Activated T-cell treated with anti-CD3 and anti-CD28 coated beads for 48 hours (primary cell): ENCODE results near the gene HEG1.

ENCODE experiments used
- DNase-seq: peaks from one replicate; pipeline ENCODE4 v3.0.0-alpha.2; 2020; ENCODE audit warnings: low read depth

Gene HEG1

DNA sequence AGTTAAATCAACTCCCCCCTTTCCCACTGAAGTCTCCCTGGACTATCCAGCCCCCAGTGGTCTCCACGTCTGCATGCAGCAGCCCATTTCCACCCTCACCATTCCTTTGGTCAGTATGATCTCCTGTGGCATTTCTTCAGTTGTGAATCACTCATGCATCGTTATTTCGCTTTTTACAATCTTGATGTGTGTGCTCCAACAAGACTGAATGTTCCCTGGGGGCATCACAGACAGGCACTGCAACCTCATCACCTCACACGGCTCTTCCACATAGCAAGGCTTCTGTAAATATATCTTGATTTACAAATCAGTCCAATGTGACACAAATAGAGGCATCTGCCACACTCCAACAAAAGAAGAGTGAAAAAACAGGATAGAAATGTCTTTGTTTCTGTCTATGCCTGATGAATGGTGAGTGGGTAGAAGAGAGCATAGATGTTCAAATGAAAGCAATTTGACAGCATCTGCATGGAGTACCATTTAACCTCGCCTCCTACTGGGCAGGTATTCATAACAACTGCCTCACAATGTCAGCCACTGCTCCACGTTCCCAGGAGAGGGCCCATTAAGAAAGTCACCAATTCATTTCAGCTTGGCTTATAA is 5.2 kb downstream of the HEG1 start:
- no peak for DNase-seq

DNA sequence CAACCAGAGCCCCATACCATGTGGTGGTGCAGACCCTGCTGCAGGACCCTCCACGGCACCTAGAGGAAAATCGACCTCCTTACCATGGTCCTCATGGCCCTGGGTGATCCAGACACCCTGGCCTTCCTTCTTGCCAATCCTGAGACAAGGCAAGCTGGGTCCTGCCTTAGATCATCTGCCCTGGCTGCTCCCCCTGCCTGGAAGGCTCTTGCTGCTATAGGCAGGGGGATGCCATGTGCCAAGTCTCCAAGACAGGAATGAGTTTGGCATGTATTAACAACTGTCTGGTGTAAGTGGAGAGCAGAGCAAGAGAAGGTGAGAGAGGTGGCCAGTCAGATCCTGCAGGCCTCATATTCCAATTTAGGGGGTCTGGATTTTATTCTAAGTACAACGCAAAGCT is 7.5 kb downstream of the HEG1 start:
- no peak for DNase-seq

GRCh38 chr3:125045965-125046364 is 9.8 kb downstream of the HEG1 start:
- no peak for DNase-seq

- no peak for DNase-seq
Observed at GRCh38 chr3:125045194-125045593, 10.6 kb downstream of the HEG1 start.

DNA sequence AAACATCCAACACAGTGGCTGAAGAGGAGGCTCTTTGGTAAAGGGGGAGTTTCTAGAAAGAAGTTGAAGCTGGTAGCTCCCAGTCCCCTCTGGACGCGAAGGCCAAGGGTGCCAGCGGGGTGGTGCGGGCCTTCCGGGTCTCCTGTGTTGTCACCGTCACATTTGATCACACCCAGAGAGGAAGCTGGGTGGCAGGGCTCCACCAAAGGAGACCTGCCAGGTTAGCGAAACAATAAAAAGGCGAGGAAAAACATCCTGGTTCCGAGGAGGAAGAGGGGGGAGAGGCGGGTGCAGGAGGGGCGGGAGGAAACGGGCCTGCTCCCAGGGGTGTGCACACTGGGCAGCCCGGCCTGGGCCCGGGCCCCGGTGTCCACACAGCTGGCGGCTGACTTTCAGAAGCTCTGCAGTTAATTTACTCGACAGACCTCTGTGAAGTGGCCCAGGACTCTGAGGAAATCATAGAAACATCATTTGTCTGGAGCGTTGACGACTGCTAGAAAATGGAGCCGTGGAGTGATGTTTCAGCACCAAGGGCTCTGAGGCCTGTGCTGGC is 12.1 kb downstream of the HEG1 start:
- no peak for DNase-seq

DNA sequence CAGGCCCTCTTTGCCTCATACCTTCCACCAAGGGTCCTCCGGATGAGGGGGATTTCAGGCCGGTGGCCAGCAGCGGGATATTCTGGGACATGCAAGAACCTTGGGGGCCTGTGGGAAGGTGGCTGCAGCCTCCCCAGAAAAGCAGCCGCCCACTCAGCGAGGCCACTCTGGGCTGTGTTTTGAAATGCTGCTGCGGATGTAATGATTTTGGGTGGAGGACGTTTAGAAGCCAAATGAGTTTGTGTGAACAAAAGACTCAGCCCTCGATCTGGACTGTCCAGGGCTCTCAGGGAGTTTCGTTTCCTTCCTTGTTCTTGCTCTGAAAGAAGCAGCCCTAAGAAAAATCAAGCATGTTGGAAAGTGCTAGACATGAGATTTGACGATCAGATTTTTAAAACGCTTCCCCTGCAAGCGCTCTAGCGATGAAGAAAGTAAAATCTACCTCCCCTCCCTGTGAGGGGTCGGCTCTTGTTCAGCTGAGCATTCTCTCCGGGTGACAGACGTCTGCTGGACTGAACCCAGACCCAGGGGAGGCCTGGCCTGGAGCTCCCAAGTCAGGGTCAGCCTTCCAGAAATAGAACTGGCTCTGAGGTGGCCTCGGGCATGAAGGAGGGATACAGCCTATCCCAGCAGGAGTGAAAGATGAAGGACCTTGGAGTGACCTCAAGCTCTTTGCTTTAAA is 12.9 kb downstream of the HEG1 start:
- DNase-seq = no peak

GRCh38 chr3:125039131-125040100 is 16.4 kb downstream of the HEG1 start:
- DNase-seq = no peak

DNA sequence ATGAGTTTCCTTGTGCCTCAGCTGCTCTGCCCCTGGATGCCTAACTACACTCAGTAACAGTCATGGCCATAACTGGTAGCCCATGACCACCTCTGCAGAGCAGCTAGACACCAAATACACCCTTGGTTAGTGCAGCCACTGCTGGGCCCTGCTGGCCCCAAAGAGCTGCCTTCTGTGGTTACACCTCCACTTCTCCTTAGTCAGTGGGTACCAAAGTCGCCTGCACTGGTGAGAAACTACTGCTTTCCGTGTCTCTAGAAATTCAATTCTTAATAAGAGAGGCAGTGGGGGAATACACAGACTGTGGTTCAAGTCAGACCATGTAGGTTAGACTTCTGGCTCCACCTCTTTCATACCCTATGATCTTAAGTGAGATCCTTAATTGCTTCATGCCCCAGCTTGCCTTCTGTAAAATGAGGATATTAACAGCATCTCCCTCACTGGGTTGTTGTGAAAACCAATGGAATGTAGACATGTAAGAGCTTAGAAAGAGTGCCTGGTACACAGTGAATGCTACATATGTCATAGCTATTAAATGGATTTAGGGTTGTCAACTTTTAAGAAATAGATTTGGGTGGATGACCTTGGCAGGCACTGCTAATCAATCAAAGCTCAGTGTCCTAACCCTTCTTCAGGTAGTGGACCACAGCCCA is 18.2 kb downstream of the HEG1 start:
- DNase-seq = no peak

GRCh38 chr3:125035217-125035616 is 20.6 kb downstream of the HEG1 start:
- no peak for DNase-seq

DNA sequence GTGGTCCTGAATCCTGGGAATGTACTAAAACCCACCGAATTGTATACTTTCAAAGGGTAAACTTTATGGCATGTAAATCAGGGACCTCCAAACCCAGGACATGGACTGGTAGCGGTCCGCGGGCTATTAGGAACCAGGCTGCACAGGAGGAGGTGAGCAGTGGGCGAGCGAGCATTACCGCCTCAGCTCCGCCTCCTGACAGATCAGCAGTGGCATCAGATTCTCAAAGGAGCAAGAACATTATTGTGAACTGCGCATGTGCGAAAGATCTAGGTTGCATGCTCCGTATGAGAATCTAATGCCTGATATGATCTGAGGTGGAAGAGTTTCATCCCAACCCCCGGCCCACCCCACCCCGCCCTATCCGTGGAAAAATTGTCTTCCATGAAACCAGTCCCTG is 22.2 kb downstream of the HEG1 start:
- no peak for DNase-seq

GRCh38 chr3:125033135-125033534 is 22.7 kb downstream of the HEG1 start:
- no peak for DNase-seq

DNA sequence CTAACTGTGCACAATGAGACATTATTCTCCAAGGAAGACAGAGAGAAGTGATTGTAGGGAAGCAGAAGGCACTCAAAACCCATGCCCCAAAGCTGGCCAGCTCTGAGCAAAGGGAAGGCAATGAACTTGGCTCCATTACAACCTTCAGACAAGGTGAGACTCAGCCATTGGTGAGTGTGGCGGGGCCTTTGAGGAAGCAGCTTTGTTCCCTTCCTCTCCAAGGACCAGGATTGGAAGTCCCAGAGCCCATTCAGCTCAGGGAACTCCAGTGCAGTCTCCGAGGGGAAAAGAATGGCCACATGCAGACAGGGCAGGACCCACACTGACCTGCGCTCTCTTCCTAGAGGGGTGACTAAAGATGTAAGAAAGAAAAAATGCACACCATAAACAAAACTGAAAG is 23.1 kb downstream of the HEG1 start:
- DNase-seq = no peak

DNA sequence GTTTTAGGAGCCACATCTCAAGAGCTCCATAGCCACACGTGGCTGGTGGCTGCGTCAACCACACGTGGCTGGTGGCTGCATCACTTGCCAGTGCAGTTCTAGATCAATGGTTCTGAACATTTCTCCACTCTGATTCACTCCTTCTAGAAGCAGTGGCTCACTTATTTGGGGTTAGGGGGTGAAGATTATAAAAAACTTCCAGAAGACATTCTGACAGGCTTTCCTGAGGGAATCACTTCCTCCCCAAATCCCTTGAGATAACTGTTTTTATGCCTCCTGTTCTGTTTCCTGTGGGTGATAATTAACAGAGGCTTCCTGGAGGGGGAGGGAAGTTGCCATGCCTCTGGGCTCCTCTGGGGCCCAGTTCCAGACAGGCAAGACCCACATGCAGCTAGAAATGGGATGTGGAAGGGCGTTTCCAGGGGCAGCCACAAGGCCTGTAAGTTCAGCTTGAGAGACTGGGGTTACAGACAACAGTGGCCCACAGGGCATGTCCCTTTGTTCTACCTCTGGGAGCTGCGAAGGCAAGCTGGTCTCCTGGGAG is 23.6 kb downstream of the HEG1 start:
- no peak for DNase-seq

DNA sequence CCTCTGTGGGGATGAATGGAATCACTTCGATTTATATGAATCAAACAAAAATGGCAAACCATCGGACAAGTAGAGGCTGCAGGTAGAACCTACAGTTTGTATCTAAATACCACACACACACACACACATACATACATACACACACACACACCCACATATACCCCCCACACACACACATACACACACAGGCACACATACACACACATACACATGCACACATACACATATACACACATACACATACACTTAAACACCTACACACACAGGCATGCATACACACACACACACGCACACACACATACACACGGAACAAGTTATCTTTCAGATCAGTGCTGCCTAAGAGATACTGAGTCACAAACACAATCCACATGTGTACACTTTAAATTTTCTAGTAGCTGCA is 24.3 kb downstream of the HEG1 start:
- no peak for DNase-seq

GRCh38 chr3:125028657-125029056 is 27.1 kb downstream of the HEG1 start:
- no peak for DNase-seq

- DNase-seq = no peak
Observed at GRCh38 chr3:125025642-125026041, 30.2 kb downstream of the HEG1 start.

DNA sequence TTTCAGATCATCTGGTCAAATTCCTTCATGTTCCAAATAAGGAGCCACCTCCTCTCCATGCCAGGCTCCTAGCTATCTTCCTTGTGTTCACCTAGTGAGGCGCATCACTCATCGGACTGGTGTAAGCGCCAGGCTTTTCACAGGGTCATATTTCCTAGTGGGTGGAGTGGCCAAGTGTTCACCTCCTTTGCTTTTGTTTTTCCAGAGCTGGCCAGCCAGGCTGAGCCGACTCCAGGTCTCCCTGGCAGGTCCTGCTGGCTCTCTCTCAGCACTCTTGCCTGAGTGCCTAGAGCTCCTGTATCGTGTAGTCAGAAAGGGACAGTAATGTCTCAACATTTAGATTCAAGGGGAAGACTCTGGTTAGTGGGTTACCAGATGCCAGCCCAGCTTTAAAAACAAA is 31.0 kb downstream of the HEG1 start:
- no peak for DNase-seq

GRCh38 chr3:125023833-125024555 is 31.8 kb downstream of the HEG1 start:
- DNase-seq = no peak

- DNase-seq = no peak
Observed at GRCh38 chr3:125022206-125022605, 33.6 kb downstream of the HEG1 start.

DNA sequence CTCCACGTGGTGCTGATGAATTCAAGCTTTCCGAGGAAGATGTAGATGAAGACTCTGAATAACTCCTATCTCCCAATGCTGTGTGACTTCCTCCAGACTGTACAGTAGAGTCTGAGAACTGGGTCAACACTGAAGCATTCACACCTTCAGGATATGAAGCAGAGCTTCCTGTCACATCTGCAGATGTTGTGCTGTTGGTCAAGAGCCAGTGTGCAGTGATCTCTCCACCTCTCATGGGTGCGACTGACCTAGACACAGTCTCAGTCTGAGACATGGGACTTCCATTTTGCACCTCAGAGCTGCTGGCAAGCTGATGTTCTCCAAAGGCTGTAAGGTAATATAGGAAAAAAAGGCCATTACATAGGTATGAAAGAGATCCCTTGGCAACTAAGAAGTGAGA is 36.5 kb downstream of the HEG1 start:
- DNase-seq = no peak

DNA sequence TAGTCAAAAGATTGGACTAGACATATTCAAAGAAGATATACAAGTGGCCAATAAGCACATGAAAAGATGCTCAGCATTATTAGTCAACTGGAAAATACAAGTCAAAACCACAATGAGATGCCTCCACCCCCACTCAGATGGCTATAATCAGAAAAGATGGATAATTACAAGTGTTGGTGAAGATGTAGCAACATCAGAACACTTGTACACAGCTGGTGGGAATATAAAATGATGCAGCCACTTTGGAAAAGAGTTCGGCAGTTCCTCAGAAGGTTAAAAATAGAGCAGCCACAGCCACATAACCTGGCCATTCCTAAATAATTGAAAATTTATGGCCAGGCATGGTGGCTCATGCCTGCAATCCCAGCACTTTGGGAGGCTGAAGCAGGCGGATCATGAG is 38.4 kb downstream of the HEG1 start:
- DNase-seq = no peak
